ENCODE results near the gene STRADA. TPM values are rescaled to one million over a fixed set of nuclear protein-coding genes. Genes with fewer than 3 reads are reported as not detected.

Gene STRADA
- total RNA-seq, 2 donors from 2014 or later: 15.7 to 37.1 TPM

- TF ChIP-seq, protein P1, sequence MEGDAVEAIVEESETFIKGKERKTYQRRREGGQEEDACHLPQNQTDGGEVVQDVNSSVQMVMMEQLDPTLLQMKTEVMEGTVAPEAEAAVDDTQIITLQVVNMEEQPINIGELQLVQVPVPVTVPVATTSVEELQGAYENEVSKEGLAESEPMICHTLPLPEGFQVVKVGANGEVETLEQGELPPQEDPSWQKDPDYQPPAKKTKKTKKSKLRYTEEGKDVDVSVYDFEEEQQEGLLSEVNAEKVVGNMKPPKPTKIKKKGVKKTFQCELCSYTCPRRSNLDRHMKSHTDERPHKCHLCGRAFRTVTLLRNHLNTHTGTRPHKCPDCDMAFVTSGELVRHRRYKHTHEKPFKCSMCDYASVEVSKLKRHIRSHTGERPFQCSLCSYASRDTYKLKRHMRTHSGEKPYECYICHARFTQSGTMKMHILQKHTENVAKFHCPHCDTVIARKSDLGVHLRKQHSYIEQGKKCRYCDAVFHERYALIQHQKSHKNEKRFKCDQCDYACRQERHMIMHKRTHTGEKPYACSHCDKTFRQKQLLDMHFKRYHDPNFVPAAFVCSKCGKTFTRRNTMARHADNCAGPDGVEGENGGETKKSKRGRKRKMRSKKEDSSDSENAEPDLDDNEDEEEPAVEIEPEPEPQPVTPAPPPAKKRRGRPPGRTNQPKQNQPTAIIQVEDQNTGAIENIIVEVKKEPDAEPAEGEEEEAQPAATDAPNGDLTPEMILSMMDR (IDR thresholded peaks at IDR 0.05): no peak
- TF ChIP-seq POLR2A (IDR thresholded peaks at IDR 0.05): no peak
- no peak for TF ChIP-seq POLR2AphosphoS5 (IDR thresholded peaks at IDR 0.05)
- DNase-seq (ENCODE audit: low spot score): no peak
- no peaks in the 10 kb centered on the region for H3K9me3 ChIP-seq
- H3K4me1 ChIP-seq (replicated peaks): peaks cover 5% of the 10 kb centered on the region
- H3K27ac ChIP-seq: peak overlapping the region; percentile 94 to 98
- no peaks in the 10 kb centered on the region for H3K36me3 ChIP-seq
- H3K27me3 ChIP-seq (replicated peaks; ENCODE audit: insufficient read depth): no peaks in the 10 kb centered on the region
- intact Hi-C loops (cut with DNase I): loop anchor here (5.0 kb wide), 2 partner anchors 52 to 67 kb away; partner anchors contain the start of genes FTSJ3, PSMC5 and SMARCD2
- peak overlapping the region; percentile 93 to 99 for H3K4me3 ChIP-seq
- 1% methylated on average over 4 of the region's 4 CpGs for WGBS
Observed at GRCh38 chr17:63774969-63775265, 33.3 kb upstream of the STRADA start.

GRCh38 chr17:63774141-63774968, 32.8 kb upstream of the STRADA start, which contains the start of gene DDX42:
Gene DDX42 (plus strand): TSS chr17:63774170. CDS start chr17:63787050, 12,880 bp downstream.
- H3K4me3 ChIP-seq: peak within 1 kb of the TSS; percentile 93 to 99
- WGBS: under 1% methylated on average over 60 of the region's 67 CpGs
- peaks cover 3% of the 10 kb centered on the region for H3K4me1 ChIP-seq (replicated peaks)
- H3K27me3 ChIP-seq (replicated peaks; ENCODE audit: insufficient read depth): no peaks in the 10 kb centered on the region
- no peaks in the 10 kb centered on the region for H3K36me3 ChIP-seq
- TF ChIP-seq POLR2A (IDR thresholded peaks at IDR 0.05) (peak; percentile 66), POLR2AphosphoS5 (IDR thresholded peaks at IDR 0.05) (no peak)
- TF ChIP-seq, protein P1 (IDR thresholded peaks at IDR 0.05): no peak
- DNase-seq (ENCODE audit: low spot score): peak; percentile 86
- intact Hi-C loops (cut with DNase I): loop anchor here (5.0 kb wide), 2 partner anchors 53 to 68 kb away; partner anchors contain the start of genes FTSJ3, PSMC5 and SMARCD2
- H3K9me3 ChIP-seq: no peaks in the 10 kb centered on the region
- peak within 1 kb of the TSS; percentile 94 to 98 for H3K27ac ChIP-seq

DNA sequence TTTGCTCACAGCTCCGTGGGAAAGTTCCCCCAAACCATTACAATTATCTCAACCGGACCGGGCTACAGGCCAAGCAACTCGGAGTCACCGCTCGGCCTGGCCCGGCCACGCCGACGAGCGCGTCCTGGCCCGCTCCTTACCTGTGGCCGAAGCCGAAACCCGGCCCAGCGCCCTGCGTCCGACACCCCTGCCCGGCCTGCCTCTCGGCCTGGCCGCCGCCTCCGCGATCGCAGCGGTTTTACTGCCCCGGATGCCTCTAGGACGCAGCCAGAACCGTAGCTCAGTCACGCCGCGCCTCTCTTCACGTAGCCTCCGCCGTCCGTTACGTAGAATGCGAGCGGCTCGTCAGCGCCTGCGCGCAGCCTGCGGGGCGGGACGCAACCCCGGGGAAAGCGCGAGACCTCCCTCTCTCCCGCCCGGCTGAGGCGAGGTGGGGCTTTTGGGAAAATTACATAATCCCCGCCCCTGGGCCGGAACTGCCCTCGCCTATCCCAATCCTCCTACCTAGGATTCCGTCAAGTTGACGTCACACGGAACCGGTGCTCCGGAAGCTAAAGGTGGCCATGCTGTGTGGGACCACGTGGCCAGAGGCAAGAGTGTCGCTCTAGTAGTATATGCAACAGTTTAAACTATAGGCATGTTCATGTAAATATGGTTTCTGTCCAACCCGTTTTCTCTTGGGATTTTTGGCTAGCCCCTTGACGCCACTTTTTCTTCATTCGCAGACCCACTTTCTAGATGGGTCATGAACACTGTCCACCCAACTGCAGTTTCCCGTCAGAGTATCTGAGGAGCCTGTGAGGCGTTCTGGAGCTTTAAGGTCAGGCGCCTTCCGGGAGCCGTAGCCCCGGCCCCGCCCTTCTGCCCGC, 31.9 kb upstream of the STRADA start, which contains the start of gene CCDC47:
TSS of gene CCDC47 (minus strand) at position 326 of the 869 bp plus-strand sequence. CDS start 7,422 bp downstream, outside the sequence.
- no peaks in the 10 kb centered on the region for H3K36me3 ChIP-seq
- H3K9me3 ChIP-seq: no peaks in the 10 kb centered on the region
- intact Hi-C loops (cut with DNase I): loop anchor here (5.0 kb wide), 2 partner anchors 54 to 69 kb away; partner anchors contain the start of genes FTSJ3, PSMC5 and SMARCD2
- DNase-seq (ENCODE audit: low spot score): peak; percentile 99
- H3K27ac ChIP-seq: peak within 1 kb of the TSS; percentile 94 to 98
- peaks cover 3% of the 10 kb centered on the region for H3K4me1 ChIP-seq (replicated peaks)
- TF ChIP-seq, protein P1 (IDR thresholded peaks at IDR 0.05): peak in 1 of 4 experiments; percentile 36
- TF ChIP-seq POLR2AphosphoS5 (IDR thresholded peaks at IDR 0.05) (peak; percentile 98), POLR2A (IDR thresholded peaks at IDR 0.05) (peak; percentile 99)
- WGBS: under 1% methylated on average over 74 of the region's 74 CpGs
- peak within 1 kb of the TSS; percentile 93 to 99 for H3K4me3 ChIP-seq
- H3K27me3 ChIP-seq (replicated peaks; ENCODE audit: insufficient read depth): no peaks in the 10 kb centered on the region

DNA sequence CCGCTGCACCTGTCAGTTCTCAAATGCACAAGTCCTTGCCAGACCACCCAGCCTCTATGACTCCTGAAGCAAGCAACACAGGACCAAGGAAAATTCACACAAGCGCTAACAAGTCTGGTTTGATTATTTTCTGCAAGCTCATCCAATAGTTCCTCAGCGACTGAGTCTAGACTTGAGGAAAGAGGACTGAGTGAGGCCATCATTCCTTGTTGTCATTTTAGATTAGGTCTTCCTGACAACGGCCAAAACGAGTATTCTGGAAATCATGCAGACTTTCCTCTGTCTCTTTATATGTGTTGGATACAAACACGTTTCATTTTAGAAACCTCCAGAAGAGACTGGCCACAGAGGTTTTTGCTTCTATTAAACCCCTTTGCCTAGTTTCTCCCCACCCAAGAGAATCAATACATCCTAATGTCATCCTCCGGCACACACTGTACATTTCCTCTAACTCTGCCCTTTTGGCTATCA, 31.2 kb upstream of the STRADA start:
- TF ChIP-seq POLR2A (IDR thresholded peaks at IDR 0.05) (no peak), POLR2AphosphoS5 (IDR thresholded peaks at IDR 0.05) (no peak)
- TF ChIP-seq, protein P1 (IDR thresholded peaks at IDR 0.05): no peak
- no peaks in the 10 kb centered on the region for H3K36me3 ChIP-seq
- peak overlapping the region; percentile 93 to 99 for H3K4me3 ChIP-seq
- DNase-seq (ENCODE audit: low spot score): peak; percentile 9
- H3K9me3 ChIP-seq: no peaks in the 10 kb centered on the region
- WGBS: 3% methylated on average over 7 of the region's 7 CpGs
- no peaks in the 10 kb centered on the region for H3K27me3 ChIP-seq (replicated peaks; ENCODE audit: insufficient read depth)
- H3K4me1 ChIP-seq (replicated peaks): peaks cover 3% of the 10 kb centered on the region
- intact Hi-C loops (cut with DNase I): loop anchor here (5.0 kb wide), 2 partner anchors 54 to 69 kb away; partner anchors contain the start of genes FTSJ3, PSMC5 and SMARCD2
- peak overlapping the region; percentile 94 to 98 for H3K27ac ChIP-seq
